NCI-H2081 (cell line): ENCODE measurements around the gene PRXL2B.

ENCODE experiments used
- DNase-seq, 2 experiments: peaks; one replicate each; lab custom pipeline; 2025; lab: John Stamatoyannopoulos, UW

The PRXL2B gene

DNA sequence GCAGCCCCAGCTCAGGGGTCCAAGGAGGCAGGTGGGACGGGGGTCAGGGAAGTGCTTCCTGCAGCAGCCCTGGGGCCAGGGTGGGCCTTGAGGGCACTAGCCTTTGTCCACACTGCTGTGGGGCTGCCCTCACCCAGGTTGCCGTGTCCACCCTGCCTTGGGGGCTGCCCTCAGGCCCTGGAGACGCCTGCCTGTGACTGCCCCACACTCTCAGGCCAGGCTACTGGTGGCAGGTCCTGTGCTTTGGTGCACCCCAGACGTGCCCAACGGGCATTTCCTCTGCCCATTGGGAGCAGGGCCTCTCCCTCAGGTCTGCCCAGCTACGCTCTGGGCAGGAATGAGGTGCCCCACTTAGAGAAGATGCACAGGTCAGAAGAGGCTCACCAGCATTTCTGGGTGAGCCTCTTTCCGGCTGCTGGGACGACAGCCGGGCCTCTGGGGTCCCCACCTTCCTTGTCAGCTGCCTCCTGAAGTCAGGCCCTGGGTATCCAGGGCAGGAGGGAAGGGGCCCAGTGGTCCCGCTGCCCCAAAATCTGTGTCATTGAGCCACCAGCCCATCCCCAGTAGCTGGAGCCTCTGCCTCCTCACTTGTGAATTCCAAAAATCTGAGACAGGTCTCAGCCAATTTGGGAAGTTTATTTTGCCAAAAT is 48.9 kb downstream of the PRXL2B start:
- no peak for DNase-seq

DNA sequence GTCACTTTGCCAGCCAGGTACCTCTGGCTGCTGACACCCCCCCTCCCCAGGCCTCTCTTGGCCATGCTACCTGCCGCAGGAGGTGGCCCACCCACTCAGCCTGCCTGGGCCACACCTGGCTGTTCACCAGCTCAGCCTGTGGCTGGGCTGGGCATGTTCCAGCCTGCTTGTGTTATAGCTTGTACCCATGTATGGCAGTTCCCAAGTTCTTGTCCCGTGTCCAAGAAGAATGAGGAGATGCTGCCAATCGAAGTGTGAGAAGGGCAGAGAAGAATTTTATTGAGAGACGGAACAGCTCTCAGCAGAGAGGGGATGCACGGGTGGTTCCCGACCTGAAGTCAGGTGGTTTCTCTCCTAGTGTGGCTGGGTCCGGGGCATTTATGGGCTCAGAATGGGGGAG is 50.2 kb downstream of the PRXL2B start:
- DNase-seq = no peak

DNA sequence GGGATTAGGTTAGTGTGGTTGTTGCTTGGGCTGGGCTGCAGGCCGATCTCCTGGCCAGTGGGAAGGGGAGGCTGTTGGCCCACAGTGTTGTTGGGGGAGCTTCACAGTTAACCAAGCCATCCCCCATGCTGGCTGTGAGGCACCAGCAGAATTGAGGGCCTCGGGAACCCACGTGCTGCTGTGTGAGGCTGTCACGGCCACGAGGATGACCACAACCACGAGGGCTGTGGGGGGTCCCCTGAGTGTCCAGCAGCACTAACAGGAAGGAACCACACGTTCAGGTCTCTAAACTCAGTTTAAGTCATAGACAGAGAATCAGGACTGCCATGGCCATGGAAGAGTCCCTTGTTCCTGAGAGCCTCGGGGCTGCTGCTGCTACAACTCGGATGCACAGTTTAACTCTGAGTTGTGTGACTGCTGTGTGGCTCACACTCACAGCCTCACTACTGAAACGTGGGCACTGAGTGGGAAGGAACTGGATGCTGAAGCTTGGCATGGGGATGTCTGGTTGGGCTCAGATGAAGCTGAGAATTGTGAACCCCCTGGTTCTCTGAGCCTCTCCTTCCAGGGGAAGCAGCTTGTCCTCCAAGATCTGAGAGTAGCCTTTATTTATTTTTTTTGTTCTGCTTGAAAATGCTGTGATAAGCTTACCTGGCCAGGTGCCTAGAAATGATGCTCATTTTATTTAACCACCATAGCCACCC is 51.0 kb downstream of the PRXL2B start:
- DNase-seq = no peak

DNA sequence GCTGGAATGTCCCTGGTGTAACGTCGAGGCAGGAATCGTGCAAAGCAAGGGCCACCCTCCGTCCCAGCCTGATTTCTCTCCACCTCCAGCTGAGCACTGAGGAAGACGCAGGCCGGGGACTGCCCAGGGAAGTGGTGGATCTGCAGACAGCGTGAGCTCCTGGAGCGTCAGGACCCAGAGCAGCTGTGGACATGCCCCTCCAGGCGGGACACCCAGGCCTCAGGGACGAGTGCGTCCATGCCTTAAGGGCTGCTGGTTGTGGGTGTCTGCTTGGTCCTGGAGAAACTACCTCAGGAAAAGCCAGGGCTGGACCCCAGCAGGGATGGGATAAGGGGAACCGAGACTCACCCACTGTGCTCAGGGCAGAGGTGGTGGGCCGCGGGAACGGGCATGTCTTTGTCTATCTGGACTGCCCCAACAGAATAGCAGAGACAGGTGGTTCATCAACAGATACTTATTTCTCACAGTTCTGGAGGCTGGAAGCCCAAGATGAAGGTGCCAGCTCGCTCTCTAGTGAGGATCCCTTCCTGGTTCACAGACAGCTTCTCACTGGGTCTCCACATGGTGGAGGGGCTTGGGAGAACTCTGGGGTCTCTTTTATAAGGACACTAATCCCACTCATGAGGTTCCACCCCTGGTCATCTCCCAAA is 52.0 kb downstream of the PRXL2B start:
- no peak for DNase-seq

DNA sequence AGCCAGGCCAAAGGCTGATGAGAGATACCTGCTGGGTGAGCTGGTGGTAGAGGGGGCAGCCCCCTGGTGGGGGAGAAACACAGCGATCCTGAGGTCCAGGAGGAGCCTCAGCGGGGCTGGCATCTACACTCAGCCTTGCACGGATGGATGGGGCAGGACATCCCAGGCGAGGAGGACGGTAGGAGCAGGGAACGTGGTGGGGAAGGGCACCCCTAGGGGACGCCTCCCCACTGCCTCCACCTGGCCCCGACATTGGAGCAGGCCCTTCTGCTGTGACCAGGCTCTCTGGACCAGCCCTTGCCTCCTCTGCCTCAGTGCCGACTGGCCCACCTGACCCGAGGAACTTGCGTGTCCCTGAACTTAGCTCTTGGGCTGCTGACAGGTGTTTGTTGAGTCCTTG is 52.6 kb downstream of the PRXL2B start:
- DNase-seq = no peak

DNA sequence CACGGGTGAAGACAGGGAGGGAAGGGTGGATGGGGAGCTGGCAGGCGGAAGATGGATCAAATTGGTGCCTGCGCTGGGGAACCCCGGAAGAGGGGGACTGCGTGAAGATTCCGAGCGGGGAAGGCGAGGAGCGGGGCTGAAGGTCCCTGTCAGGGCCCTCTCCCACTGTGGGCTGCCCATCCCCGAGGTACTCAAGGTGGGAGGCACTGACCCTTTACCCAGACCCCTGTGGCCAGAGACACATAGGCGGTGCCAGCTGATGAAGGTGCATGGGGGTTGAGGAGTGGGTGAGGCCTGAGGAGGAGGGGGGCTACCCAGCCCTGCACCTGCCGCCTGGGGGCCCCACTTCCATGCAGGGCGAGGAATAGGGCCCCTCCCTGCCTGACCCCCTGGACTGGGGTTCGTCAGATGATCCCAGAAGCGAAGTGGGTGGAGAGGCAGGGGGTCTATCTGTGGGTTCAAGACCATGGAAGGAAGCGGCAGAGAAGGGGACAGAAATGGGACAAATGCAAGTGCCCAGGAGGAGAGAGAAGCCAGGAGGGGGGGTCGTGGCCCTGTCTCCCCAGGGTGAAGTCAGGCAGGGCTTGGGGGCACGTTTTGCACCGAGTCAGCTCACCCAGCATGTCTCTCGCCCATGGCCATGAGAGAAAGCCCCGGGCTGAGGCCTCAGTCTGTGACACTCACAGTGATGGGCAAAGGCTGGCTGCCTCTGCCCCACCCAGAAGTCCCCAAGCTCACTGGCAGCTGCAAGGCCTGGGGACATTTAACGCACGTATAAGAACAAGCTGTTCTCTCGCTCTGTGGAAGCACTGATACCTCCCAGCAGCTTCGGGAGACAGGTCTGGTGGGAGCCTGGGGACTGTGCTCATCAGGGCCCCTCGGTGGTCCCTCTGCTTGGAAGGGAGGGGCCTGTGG is 53.3 kb downstream of the PRXL2B start:
- DNase-seq = no peak

DNA sequence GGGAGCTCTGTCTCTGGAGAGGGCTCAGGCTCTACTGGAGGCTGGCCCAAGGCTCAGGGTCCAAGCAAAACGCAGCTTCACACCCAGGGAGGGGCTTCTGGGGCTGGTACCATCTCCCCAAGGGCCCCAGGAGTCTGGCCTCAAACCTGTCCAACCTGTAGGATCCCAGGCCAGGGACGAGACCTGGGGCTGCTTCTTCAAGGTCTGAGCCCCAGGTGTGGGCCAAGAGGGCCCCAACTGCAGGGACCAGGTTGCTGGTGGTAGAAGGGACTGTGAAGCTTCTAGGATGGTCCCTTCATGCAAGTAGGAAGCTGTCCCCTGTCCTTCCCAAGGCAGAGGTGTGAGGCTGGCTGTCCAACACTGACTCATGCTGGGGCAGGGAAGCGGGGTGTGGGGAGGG is 54.0 kb downstream of the PRXL2B start:
- DNase-seq = no peak
